GM18519 (cell line): ENCODE measurements around the gene EEF1G.

ENCODE experiments used
- ATAC-seq: cut with Tn5 transposase; IDR thresholded peaks from one replicate; pipeline ENCODE4 v1.9.1; 2021; ENCODE audit warnings: mild to moderate bottlenecking, moderate library complexity; ENCODE audit not compliant: unreplicated experiment, low FRiP score

The EEF1G gene

GRCh38 chr11:62542750-62543567 is 30.7 kb downstream of the EEF1G start:
- no peak for ATAC-seq

GRCh38 chr11:62542111-62542745 is 31.5 kb downstream of the EEF1G start:
- ATAC-seq, result no peak

- no peak for ATAC-seq
These were observed 32.6 kb downstream of the EEF1G start for GRCh38 chr11:62540804-62541701.

- no peak for ATAC-seq
These were observed 34.3 kb downstream of the EEF1G start for GRCh38 chr11:62539238-62539925.

- no peak for ATAC-seq
These were observed 35.0 kb downstream of the EEF1G start for GRCh38 chr11:62538470-62539237.

GRCh38 chr11:62536301-62536957 is 37.3 kb downstream of the EEF1G start:
- no peak for ATAC-seq

GRCh38 chr11:62535802-62536201 is 37.9 kb downstream of the EEF1G start:
- ATAC-seq, result no peak

GRCh38 chr11:62534779-62535545 is 38.7 kb downstream of the EEF1G start:
- no peak for ATAC-seq

- no peak for ATAC-seq
These were observed 41.6 kb downstream of the EEF1G start for GRCh38 chr11:62532096-62532495.

- no peak for ATAC-seq
These were observed 56.8 kb downstream of the EEF1G start for GRCh38 chr11:62516736-62517371.

GRCh38 chr11:62514151-62514550 is 59.5 kb downstream of the EEF1G start:
- ATAC-seq, result no peak

GRCh38 chr11:62513626-62514025 is 60.1 kb downstream of the EEF1G start:
- ATAC-seq, result no peak

- ATAC-seq, result no peak
These were observed 60.7 kb downstream of the EEF1G start for GRCh38 chr11:62512961-62513360.
